Measurements from ENCODE around the gene ACAA2. TPM values are rescaled to one million over a fixed set of nuclear protein-coding genes. Genes with fewer than 3 reads are reported as not detected.

The ACAA2 gene
- total RNA-seq, 1 experiment from 2014 or later: 136 TPM

GRCh38 chr18:49813319-49814146, at the start of gene ACAA2 (continued):
- TF ChIP-seq NFATC4 (CRISPR knock-in tag; IDR thresholded peaks at IDR 0.05): no peak
- 0 out of 2 replicates have a peak, but pooled peaks have one; percentile 14 for TF ChIP-seq CREM (CRISPR knock-in tag; IDR thresholded peaks at IDR 0.05)
- TF ChIP-seq TP53 (CRISPR knock-in tag; IDR thresholded peaks at IDR 0.05): peak; percentile 10; the same call in 1 of the 2 replicates
- no peak for TF ChIP-seq ATF2 (CRISPR knock-in tag; IDR thresholded peaks at IDR 0.05; ENCODE audit: borderline replicate concordance, low read depth)
- no peak for TF ChIP-seq SMAD3 (CRISPR knock-in tag; IDR thresholded peaks at IDR 0.05; ENCODE audit: borderline replicate concordance)
- peak; percentile 43; the same call in 1 of the 2 replicates for TF ChIP-seq MAX (CRISPR knock-in tag; IDR thresholded peaks at IDR 0.05)
- TF ChIP-seq HMGXB4 (CRISPR knock-in tag; IDR thresholded peaks at IDR 0.05): peak; percentile 83
- TF ChIP-seq PREB (CRISPR knock-in tag; IDR thresholded peaks at IDR 0.05; ENCODE audit: borderline replicate concordance): no peak
- TF ChIP-seq USF1 (CRISPR knock-in tag; IDR thresholded peaks at IDR 0.05): peak; percentile 47; the same call in 1 of the 2 replicates
- TF ChIP-seq RORB (CRISPR knock-in tag; IDR thresholded peaks at IDR 0.05): no peak

- no peak overlapping the region for H3K27ac Mint-ChIP-seq
- DNase-seq (ENCODE audit: low spot score): no peak
- peaks cover 3% of the 10 kb centered on the region; the same call in 1 of the 2 replicates for H3K36me3 Mint-ChIP-seq
Observed at GRCh38 chr18:49862656-49863385, 49.5 kb upstream of the ACAA2 start.

More at GRCh38 chr18:49862656-49863385, 49.5 kb upstream of the ACAA2 start:
- POLR2A ChIA-PET: no interaction called here
- Mint-ChIP-seq H3K27me3 (ENCODE audit: low read depth) (no peaks in the 10 kb centered on the region), H3K4me3 (no peak overlapping the region), H3K9me3 (peaks cover 5% of the 10 kb centered on the region), H3K4me1 (peaks cover 10% of the 10 kb centered on the region)
- no peak for TF ChIP-seq AR (CRISPR knock-in tag; IDR thresholded peaks at IDR 0.05)
- no peak for TF ChIP-seq OVOL2 (CRISPR knock-in tag; IDR thresholded peaks at IDR 0.05; ENCODE audit: borderline replicate concordance)
- no peak for TF ChIP-seq ZNF416 (CRISPR knock-in tag; IDR thresholded peaks at IDR 0.05)
- no peak for TF ChIP-seq RELA (CRISPR knock-in tag; IDR thresholded peaks at IDR 0.05; ENCODE audit: borderline replicate concordance)
- TF ChIP-seq ZNF423 (CRISPR knock-in tag; IDR thresholded peaks at IDR 0.05): no peak
- no peak for ATAC-seq
- CTCF ChIA-PET: interaction anchor here (0.6 to 1.3 kb wide), 10 partner anchors 16 to 612 kb away, joined by 3 to 5 read pairs (median 4); no protein-coding TSS in a partner anchor

Measured in WTC11 (cell line).